Uterus (tissue), 4 donors: ENCODE results near the gene CFAP97. TPM values are rescaled to one million over a fixed set of nuclear protein-coding genes. Genes with fewer than 3 reads are reported as not detected.
"Not testable (repeated sequence)": the region's sequence is repeated elsewhere in the genome, so short reads cannot be mapped to it uniquely, and the experiment has no call there.

ENCODE experiments used
- DNase-seq, 2 donors: peaks; one replicate each; pipeline ENCODE4 v3.0.0-alpha.2; 2019 to 2020
- H3K27ac ChIP-seq, 2 donors: fragments of 200-600 bp; sonication (generic); 1 replicate in 1 of 2; 2 replicates in 1 of 2; pipeline ENCODE4 v1.5.1; 2016 to 2018
- H3K27me3 ChIP-seq, 2 donors: fragments of 200-600 bp; sonication (generic); one replicate each; pipeline ENCODE4 v1.5.1; 2018 to 2019; ENCODE audit warnings: control low read depth in 1 of 2
- H3K36me3 ChIP-seq, 2 donors: fragments of 200-600 bp; sonication (generic); one replicate each; pipeline ENCODE4 v1.5.1; 2019; ENCODE audit warnings: control low read depth in 1 of 2
- H3K4me1 ChIP-seq, 2 donors: fragments of 200-600 bp; sonication (generic); one replicate each; pipeline ENCODE4 v1.5.1; 2018 to 2019; ENCODE audit warnings: control low read depth in 1 of 2
- H3K4me3 ChIP-seq, 2 donors: fragments of 200-600 bp; sonication (generic); 1 replicate in 1 of 2; 2 replicates in 1 of 2; pipeline ENCODE4 v1.5.1; 2018 to 2019; ENCODE audit warnings: mild to moderate bottlenecking in 1 of 2
- H3K9me3 ChIP-seq, 2 donors: fragments of 200-600 bp; sonication (generic); one replicate each; pipeline ENCODE4 v1.5.1; 2019; ENCODE audit warnings: control low read depth in 1 of 2
- POLR2A ChIP-seq, 2 donors: fragments of 450-650 bp; IDR thresholded peaks; one replicate each; pipeline ENCODE4 v1.6.1; 2016; ENCODE audit warnings: antibody characterized with exemption in 2 of 2, mild to moderate bottlenecking in 1 of 2, moderate library complexity in 1 of 2
- intact Hi-C: fragments of 100-400 bp; cut with DNase I; formaldehyde crosslinking; loops from one replicate; pipeline ENCODE4 v1.15.1; 2023; ENCODE audit warnings: low total_unique reads
- total RNA-seq, 4 donors: library from RNA; depleted of rRNA in 3 of 4; stranded (reverse); fragments of >200 nt in 3 of 4; gene quantifications; one replicate each; pipeline versions ENCODE4 v1.1.0 to v1.2.4, GENCODE V29; 2014 to 2023
- TF ChIP-seq, protein P1 (sequence below), 4 experiments: fragments of 200-600 bp in 2 of 4; fragments of 450-650 bp in 2 of 4; sonication (generic) in 2 of 4; IDR thresholded peaks; one replicate each; pipeline ENCODE4 v1.5.1; 2016 to 2019; ENCODE audit warnings: antibody characterized with exemption in 4 of 4, mild to moderate bottlenecking in 2 of 4, moderate library complexity in 1 of 4
- donor health status: DM: yes; HTN: yes; CAD: no.

Gene CFAP97
- total RNA-seq, 4 donors from 2014 or later: 20.9 to 63.1 (median 42.0) TPM

DNA sequence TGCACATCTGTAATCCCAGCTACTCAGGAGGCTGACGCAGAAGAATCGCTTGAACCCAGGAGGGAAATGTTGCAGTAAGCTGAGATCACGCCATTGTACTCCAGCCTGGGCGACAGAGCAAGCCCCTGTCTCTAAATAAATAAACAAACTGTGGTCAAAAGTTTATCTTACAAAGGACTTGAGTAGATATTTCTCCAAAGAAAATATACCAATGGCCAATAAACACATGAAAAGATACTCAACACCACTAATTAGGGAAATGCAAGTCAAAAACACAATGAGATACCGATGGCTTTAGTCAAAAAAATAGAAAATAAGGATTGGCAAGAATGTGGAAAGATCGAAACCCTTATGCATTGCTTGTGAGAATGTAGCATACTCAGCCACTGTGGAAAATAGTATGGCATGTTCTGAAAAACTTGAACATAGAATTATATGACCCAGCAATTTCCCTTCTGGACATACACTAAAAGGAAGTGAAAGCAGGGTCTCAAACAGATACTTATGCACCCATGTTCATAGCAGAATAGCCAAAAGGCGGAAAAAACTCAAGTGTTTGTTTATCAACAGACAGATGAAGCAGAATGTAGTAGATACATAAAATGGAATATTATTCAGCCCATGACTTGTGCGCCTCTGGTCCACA, 2.0 kb upstream of the CFAP97 start:
- no peak overlapping the region for H3K27ac ChIP-seq
- DNase-seq: no peak
- intact Hi-C loops: no loop called here
- H3K27me3 ChIP-seq: no peaks in the 10 kb centered on the region
- TF ChIP-seq, protein P1, sequence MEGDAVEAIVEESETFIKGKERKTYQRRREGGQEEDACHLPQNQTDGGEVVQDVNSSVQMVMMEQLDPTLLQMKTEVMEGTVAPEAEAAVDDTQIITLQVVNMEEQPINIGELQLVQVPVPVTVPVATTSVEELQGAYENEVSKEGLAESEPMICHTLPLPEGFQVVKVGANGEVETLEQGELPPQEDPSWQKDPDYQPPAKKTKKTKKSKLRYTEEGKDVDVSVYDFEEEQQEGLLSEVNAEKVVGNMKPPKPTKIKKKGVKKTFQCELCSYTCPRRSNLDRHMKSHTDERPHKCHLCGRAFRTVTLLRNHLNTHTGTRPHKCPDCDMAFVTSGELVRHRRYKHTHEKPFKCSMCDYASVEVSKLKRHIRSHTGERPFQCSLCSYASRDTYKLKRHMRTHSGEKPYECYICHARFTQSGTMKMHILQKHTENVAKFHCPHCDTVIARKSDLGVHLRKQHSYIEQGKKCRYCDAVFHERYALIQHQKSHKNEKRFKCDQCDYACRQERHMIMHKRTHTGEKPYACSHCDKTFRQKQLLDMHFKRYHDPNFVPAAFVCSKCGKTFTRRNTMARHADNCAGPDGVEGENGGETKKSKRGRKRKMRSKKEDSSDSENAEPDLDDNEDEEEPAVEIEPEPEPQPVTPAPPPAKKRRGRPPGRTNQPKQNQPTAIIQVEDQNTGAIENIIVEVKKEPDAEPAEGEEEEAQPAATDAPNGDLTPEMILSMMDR (IDR thresholded peaks at IDR 0.05): no peak
- TF ChIP-seq POLR2A (IDR thresholded peaks at IDR 0.05): no peak
- no peak overlapping the region for H3K4me3 ChIP-seq
- H3K36me3 ChIP-seq: no peaks in the 10 kb centered on the region
- H3K4me1 ChIP-seq: peaks cover 0 to 6% of the 10 kb centered on the region in 2 donors
- H3K9me3 ChIP-seq: no peaks in the 10 kb centered on the region

DNA sequence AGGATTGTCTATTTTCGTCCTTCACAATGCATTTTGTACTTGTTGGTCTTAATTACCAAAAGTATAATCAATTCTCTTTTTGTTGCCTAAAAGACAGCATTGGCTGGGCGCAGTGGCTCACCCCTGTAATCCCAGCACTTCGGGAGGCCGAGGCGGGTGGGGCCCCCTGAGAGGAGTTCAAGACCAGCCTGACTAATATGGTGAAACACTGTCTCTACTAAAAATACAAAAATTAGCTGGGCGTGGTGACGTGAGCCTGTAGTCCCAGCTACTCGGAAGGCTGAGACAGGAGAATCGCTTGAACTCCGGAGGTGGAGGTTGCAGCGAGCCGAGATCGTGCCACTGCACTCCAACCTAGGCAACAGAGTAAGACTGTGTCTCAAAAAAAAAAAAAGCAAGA, 1.3 kb upstream of the CFAP97 start:
- H3K36me3 ChIP-seq, DNase-seq, H3K27me3 ChIP-seq, H3K4me1 ChIP-seq, H3K27ac ChIP-seq, H3K4me3 ChIP-seq, H3K9me3 ChIP-seq, intact Hi-C loops: not testable (repeated sequence)

DNA sequence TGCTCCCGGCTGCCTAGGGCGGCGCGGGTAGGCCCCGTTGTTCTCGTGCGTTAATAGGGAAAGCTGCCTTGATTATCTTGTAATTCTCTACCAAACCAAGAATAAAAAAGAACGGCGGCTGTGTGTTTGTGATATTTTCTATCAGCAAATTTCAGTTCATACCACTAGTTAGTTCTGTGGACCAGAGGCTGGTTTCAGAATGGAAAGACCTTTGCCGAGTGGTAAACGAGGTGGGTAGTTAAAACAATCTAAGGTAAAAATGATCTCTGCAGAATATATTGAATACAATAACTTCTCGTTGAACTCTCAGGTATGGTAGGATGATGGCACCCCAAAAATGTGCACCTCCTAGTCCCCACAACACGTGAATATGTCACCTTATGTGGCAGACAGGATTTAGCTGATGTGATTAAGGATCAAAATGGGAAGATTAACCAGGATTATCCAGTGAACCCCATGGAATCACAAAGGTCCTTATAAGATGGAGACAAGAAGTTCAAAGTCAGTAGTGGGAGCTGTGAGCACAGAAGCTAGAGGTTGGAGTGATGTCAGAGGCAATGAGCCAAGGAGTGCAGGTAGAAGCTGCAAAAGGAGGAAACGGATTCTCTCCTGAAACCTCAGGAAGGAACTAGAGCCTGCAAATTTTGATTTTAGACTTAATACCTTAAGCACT, 574 bp upstream of the CFAP97 start:
- Histone ChIP-seq H3K4me3 (peak overlapping the region; percentile 34 to 59), H3K27me3 (no peaks in the 10 kb centered on the region), H3K27ac (peak overlapping the region; percentile 97 to 99), H3K36me3 (no peaks in the 10 kb centered on the region), H3K4me1 (peaks cover 0 to 6% of the 10 kb centered on the region in 2 donors), H3K9me3 (no peaks in the 10 kb centered on the region)
- intact Hi-C loops: no loop called here
- DNase-seq: no peak
- TF ChIP-seq POLR2A (IDR thresholded peaks at IDR 0.05): no peak
- TF ChIP-seq, protein P1 (IDR thresholded peaks at IDR 0.05): no peak

DNA sequence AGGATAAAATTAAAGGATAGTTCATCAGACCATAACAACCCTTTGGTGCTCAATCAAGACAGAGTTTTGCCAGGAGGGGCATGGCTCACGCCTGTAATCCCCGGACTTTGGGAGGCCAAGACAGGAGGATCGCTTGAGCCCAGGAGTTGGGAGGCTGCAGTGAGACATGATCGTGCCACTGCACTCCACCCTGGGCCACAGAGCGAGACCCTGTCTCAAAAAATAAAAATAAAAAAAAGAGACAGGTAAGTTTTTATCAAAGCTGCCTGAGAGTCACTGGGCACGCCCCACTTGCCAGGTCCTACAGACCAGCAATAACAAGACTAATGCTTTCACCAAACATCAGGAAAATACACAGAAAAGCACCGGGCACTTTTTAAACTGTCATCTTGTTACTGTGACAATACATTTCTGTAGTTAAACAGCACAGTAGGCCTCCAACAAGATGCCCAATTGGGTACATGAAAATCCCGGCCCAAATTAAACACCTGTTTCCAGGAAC, 765 bp downstream of the CFAP97 start:
- Histone ChIP-seq H3K4me1 (peaks cover 0 to 6% of the 10 kb centered on the region in 2 donors), H3K27ac (peak overlapping the region; percentile 97 to 99), H3K36me3 (no peaks in the 10 kb centered on the region), H3K4me3 (peak overlapping the region; percentile 34 to 59), H3K27me3 (no peaks in the 10 kb centered on the region), H3K9me3 (no peaks in the 10 kb centered on the region)
- DNase-seq: no peak
- intact Hi-C loops: no loop called here
- TF ChIP-seq, protein P1 (IDR thresholded peaks at IDR 0.05): no peak
- no peak for TF ChIP-seq POLR2A (IDR thresholded peaks at IDR 0.05)

DNA sequence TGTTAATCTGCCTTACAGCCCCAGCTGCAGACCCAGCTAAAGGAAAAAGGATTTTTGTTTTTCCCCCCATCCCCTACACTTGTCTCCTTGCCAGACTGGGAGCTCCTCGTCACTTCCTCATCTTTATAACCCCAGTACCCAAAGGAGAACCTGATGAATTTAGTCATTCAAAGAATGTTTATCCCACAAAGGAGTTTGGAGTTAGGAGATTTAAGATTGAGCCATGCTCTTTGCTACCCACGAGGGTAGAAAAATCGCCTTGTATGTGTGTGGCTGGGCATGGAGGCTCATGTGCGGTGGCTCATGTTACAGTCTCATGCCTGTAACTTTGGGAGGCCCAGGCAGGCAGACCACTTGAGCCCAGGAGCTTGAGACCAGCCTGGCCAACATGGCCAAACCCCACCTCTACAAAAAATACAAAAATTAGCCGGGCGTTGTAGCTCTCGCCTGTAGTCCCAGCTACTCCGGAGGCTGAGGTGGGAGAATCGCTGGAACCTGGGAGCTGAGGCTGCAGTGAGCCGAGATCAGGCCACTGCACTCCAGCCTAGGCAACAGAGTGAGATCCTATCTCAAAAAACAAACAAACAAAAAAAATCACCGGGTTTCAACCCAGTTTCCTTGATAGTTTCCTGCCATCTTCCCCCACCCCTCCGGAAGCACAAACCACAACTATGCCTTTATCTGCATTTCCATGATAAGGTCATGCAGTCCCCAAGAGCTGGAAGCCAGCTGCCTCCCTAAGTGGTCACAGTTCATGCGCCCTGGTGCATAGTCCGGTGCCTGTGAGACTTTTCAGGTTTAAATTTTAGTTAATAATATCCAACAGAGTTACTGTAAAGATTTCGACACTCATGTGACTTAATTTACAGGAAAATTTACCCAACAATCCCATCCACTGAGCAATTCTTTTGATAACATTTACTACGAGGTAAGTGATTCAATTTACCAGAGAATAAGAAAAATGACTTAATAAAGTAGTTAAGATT, 1.5 kb downstream of the CFAP97 start:
- Histone ChIP-seq H3K27ac (peak overlapping the region; percentile 97 to 99), H3K9me3 (no peaks in the 10 kb centered on the region), H3K4me1 (peaks cover 0 to 6% of the 10 kb centered on the region in 2 donors), H3K4me3 (no peak overlapping the region), H3K36me3 (no peaks in the 10 kb centered on the region), H3K27me3 (no peaks in the 10 kb centered on the region)
- TF ChIP-seq POLR2A (IDR thresholded peaks at IDR 0.05): no peak
- TF ChIP-seq, protein P1 (IDR thresholded peaks at IDR 0.05): no peak
- no peak for DNase-seq
- intact Hi-C loops: no loop called here

DNA sequence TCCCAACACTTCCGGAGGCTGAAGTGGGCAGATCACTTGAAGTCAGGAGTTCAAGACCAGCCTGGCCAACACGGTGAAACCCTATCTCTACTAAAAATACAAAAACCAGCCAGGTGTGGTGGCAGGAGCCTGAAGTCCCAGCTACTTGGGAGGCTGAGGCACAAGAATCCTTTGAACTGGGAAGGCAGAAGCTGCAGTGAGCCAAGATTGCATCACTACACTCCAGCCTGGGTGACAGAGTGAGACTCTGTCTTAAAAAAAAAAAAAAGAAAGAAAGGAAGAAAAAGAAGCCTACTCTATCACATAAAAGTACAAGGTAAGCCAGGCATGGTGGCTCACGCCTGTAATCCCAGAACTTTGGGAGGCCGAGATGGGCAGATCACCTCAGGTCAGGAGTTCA, 5.6 kb downstream of the CFAP97 start:
- H3K4me3 ChIP-seq, DNase-seq, H3K4me1 ChIP-seq, H3K9me3 ChIP-seq, H3K27ac ChIP-seq, H3K36me3 ChIP-seq, intact Hi-C loops, H3K27me3 ChIP-seq: not testable (repeated sequence)
